Effector memory CD4-positive, alpha-beta T cell (primary cell): ENCODE data around the gene LCN2.

Source experiments
- DNase-seq, 3 donors: peaks; one replicate each; pipeline ENCODE4 v3.0.0-alpha.2; 2020
- H3K27ac ChIP-seq: 2 replicates; pipeline ENCODE4 v1.7.0; 2013; ENCODE audit warnings: mild to moderate bottlenecking, low read length, moderate library complexity; ENCODE audit not compliant: insufficient read depth, poor library complexity, severe bottlenecking
- H3K27me3 ChIP-seq: replicated peaks from 2 replicates; pipeline ENCODE4 v1.7.0; 2013; ENCODE audit warnings: mild to moderate bottlenecking, low read length; ENCODE audit not compliant: insufficient read depth, control insufficient read depth, poor library complexity, severe bottlenecking
- H3K36me3 ChIP-seq: 2 replicates; pipeline ENCODE4 v1.7.0; 2013; ENCODE audit warnings: mild to moderate bottlenecking, low read length, moderate library complexity; ENCODE audit not compliant: control insufficient read depth, insufficient read depth
- H3K4me1 ChIP-seq: 2 replicates; pipeline ENCODE4 v1.7.0; 2013; ENCODE audit warnings: low read length, mild to moderate bottlenecking; ENCODE audit not compliant: control insufficient read depth, insufficient read depth, poor library complexity, severe bottlenecking
- H3K4me3 ChIP-seq: 2 replicates; pipeline ENCODE4 v1.7.0; 2013; ENCODE audit warnings: low read length, low read depth, mild to moderate bottlenecking; ENCODE audit not compliant: insufficient read depth, poor library complexity, severe bottlenecking
- H3K9me3 ChIP-seq: 2 replicates; pipeline ENCODE4 v1.7.0; 2013; ENCODE audit warnings: mild to moderate bottlenecking, low read length, moderate library complexity; ENCODE audit not compliant: control insufficient read depth

Gene LCN2

GRCh38 chr9:128114326-128115186, 34.7 kb upstream of the LCN2 start:
- Histone ChIP-seq H3K27me3 (no peaks in the 10 kb centered on the region), H3K27ac (no peak overlapping the region), H3K36me3 (peaks cover 16% of the 10 kb centered on the region), H3K4me3 (no peak overlapping the region), H3K9me3 (no peaks in the 10 kb centered on the region), H3K4me1 (peaks cover 5% of the 10 kb centered on the region)
- DNase-seq, result no peak

- Histone ChIP-seq H3K36me3 (peaks cover 16% of the 10 kb centered on the region), H3K4me3 (no peak overlapping the region), H3K9me3 (no peaks in the 10 kb centered on the region), H3K4me1 (peaks cover 5% of the 10 kb centered on the region), H3K27ac (no peak overlapping the region), H3K27me3 (no peaks in the 10 kb centered on the region)
- DNase-seq, result no peak
Measured at GRCh38 chr9:128115187-128116103, 33.8 kb upstream of the LCN2 start.

- peaks cover 5% of the 10 kb centered on the region for H3K4me1 ChIP-seq
- no peak for DNase-seq
- peaks cover 17% of the 10 kb centered on the region for H3K36me3 ChIP-seq
- H3K27me3 ChIP-seq, result no peaks in the 10 kb centered on the region
- H3K4me3 ChIP-seq, result no peak overlapping the region
- no peak overlapping the region for H3K27ac ChIP-seq
- H3K9me3 ChIP-seq, result no peaks in the 10 kb centered on the region
Measured at GRCh38 chr9:128116104-128117083, 32.9 kb upstream of the LCN2 start.

- no peak overlapping the region for H3K27ac ChIP-seq
- H3K9me3 ChIP-seq, result no peaks in the 10 kb centered on the region
- no peaks in the 10 kb centered on the region for H3K27me3 ChIP-seq
- peaks cover 31% of the 10 kb centered on the region for H3K36me3 ChIP-seq
- DNase-seq, result peak; percentile 81 to 93 (median 91)
- H3K4me3 ChIP-seq, result no peak overlapping the region
- peaks cover 5% of the 10 kb centered on the region for H3K4me1 ChIP-seq
Measured at GRCh38 chr9:128117613-128118471, 31.4 kb upstream of the LCN2 start.

GRCh38 chr9:128118472-128118857, 30.8 kb upstream of the LCN2 start:
- no peaks in the 10 kb centered on the region for H3K9me3 ChIP-seq
- peaks cover 5% of the 10 kb centered on the region for H3K4me1 ChIP-seq
- no peak for DNase-seq
- H3K4me3 ChIP-seq, result no peak overlapping the region
- no peak overlapping the region for H3K27ac ChIP-seq
- no peaks in the 10 kb centered on the region for H3K27me3 ChIP-seq
- H3K36me3 ChIP-seq, result peaks cover 33% of the 10 kb centered on the region

- Histone ChIP-seq H3K4me3 (no peak overlapping the region), H3K4me1 (peaks cover 5% of the 10 kb centered on the region), H3K27ac (no peak overlapping the region), H3K9me3 (no peaks in the 10 kb centered on the region), H3K27me3 (no peaks in the 10 kb centered on the region), H3K36me3 (peaks cover 26% of the 10 kb centered on the region)
- no peak for DNase-seq
Measured at GRCh38 chr9:128118971-128119665, 30.1 kb upstream of the LCN2 start.

GRCh38 chr9:128120061-128120740, 29.1 kb upstream of the LCN2 start:
- Histone ChIP-seq H3K4me3 (no peak overlapping the region), H3K27me3 (no peaks in the 10 kb centered on the region), H3K4me1 (peaks cover 8% of the 10 kb centered on the region), H3K9me3 (no peaks in the 10 kb centered on the region), H3K36me3 (peaks cover 29% of the 10 kb centered on the region), H3K27ac (no peak overlapping the region)
- no peak for DNase-seq

- Histone ChIP-seq H3K27me3 (no peaks in the 10 kb centered on the region), H3K9me3 (no peaks in the 10 kb centered on the region), H3K4me3 (no peak overlapping the region), H3K36me3 (peaks cover 29% of the 10 kb centered on the region), H3K4me1 (peaks cover 11% of the 10 kb centered on the region), H3K27ac (no peak overlapping the region)
- no peak for DNase-seq
Measured at GRCh38 chr9:128120741-128121465, 28.4 kb upstream of the LCN2 start.
